ENCODE results near the gene TOP3B. TPM values are rescaled to one million over a fixed set of nuclear protein-coding genes. Genes with fewer than 3 reads are reported as not detected.
"Not testable (repeated sequence)": the region's sequence is repeated elsewhere in the genome, so short reads cannot be mapped to it uniquely, and the experiment has no call there.

Gene TOP3B
- total and polyA plus RNA-seq, 9 of the 15 experiments (the other 6 are each of a cell fraction or from before 2014, with no cell fraction given), result 3.0 to 188 (median 112) TPM

- ChIA-PET POLR2A (interaction anchor here (0.6 to 49.7 kb wide), 13 partner anchors 6 to 1425 kb away, joined by 3 to 1041 read pairs (median 3); partner anchors contain the start of gene PPM1F), CTCF (ENCODE audit: low intra/inter-chr PET ratio) (interaction anchor here (0.6 to 9.2 kb wide), 5 partner anchors 70 to 273 kb away, joined by 3 to 609 read pairs (median 11); partner anchors contain the start of genes MAPK1 and PPIL2)
- H3K4me3 ChIP-seq; H3K9me1 ChIP-seq (ENCODE audit: control insufficient read depth, insufficient read depth, low read length); ATAC-seq; H3K9me3 ChIP-seq (replicated peaks; ENCODE audit: control insufficient read depth, insufficient read depth, low read depth, low read length); DNase-seq (ENCODE audit: extremely low read depth in 1 of 4, low spot score in 3 of 4); H3K4me2 ChIP-seq (ENCODE audit: insufficient read depth, low read length); BruUV-seq (replicated peaks); H3K27me3 ChIP-seq (ENCODE audit: control insufficient read depth in 2 of 2, insufficient read depth in 2 of 2, low read length in 2 of 2); H3K27ac ChIP-seq (ENCODE audit: extremely low read depth, low read depth, low read length); H2AFZ ChIP-seq (ENCODE audit: low read depth, low read length); H3K79me2 ChIP-seq (ENCODE audit: control insufficient read depth, insufficient read depth, low read length); FAIRE-seq; TF ChIP-seq JUN (CRISPR knock-in tag; IDR thresholded peaks at IDR 0.05; ENCODE audit: borderline replicate concordance); JUND (tag; IDR thresholded peaks at IDR 0.05; ENCODE audit: borderline replicate concordance, low read depth, low read length): not testable (repeated sequence)
- Histone ChIP-seq H3K9ac (ENCODE audit: insufficient read depth in 1 of 2, low read depth in 2 of 2, low read length in 2 of 2) (peak overlapping the region in 1 of 2 experiments; percentile 29; a peak in 2 of 4 replicates), H3K4me1 (replicated peaks in 1 of 2; ENCODE audit: control insufficient read depth in 2 of 2, insufficient read depth in 2 of 2, low read length in 2 of 2) (peaks cover 12 to 50% of the 10 kb centered on the region in 2 experiments), H3K36me3 (ENCODE audit: control insufficient read depth, insufficient read depth, low read length) (peaks cover 86% of the 10 kb centered on the region), H4K20me1 (replicated peaks; ENCODE audit: control insufficient read depth, insufficient read depth, low read length) (peaks cover 15% of the 10 kb centered on the region; the same call in 1 of the 2 replicates)
- TF ChIP-seq NEUROD1 (IDR thresholded peaks at IDR 0.05; ENCODE audit: borderline replicate concordance, low read depth, low read length, partially characterized antibody), result peak; percentile 7
- 0 out of 2 replicates have a peak, but pooled peaks have one; percentile 30 for TF ChIP-seq JUN (IDR thresholded peaks at IDR 0.05; ENCODE audit: borderline replicate concordance, low read depth, low read length)
- TF ChIP-seq JUND (IDR thresholded peaks at IDR 0.05; ENCODE audit: borderline replicate concordance, low read depth, low read length), result peak; percentile 56; the same call in 1 of the 2 replicates
- 0 out of 4 replicates have a peak, but pooled peaks of 1 of the 2 experiments have one; percentile 1 for TF ChIP-seq SIN3A (IDR thresholded peaks at IDR 0.05; ENCODE audit: borderline replicate concordance in 2 of 2, control insufficient read depth in 1 of 2, low read depth in 2 of 2, low read length in 2 of 2)
- intact Hi-C loops (cut with micrococcal nuclease) (loop anchor here (2.0 to 5.0 kb wide), 4 partner anchors 13 to 155 kb away; partner anchors contain the start of genes PPM1F and TOP3B), in situ Hi-C loops (cut with MboI) (loop anchor here (25.0 kb wide), 3 partner anchors 403 to 803 kb away; partner anchors contain the start of gene HIC2)
- 87% methylated on average over 5 of the region's 5 CpGs for WGBS (ENCODE audit: insufficient coverage, low coverage, missing lambda C conversion rate)
Observed at GRCh38 chr22:21939935-21940334, 42.7 kb downstream of the TOP3B start.
